Natural killer cell (primary cell): ENCODE measurements around the gene CD48. TPM values are rescaled to one million over a fixed set of nuclear protein-coding genes. Genes with fewer than 3 reads are reported as not detected.
A peak's percentile ranks its signal among the peaks of the same experiment; 100 is the strongest.

Experiments used
- ATAC-seq, 3 donors: fragments of 150-1000 bp in 2 of 3; fragments of 200-7000 bp in 1 of 3; cut with Tn5 transposase; 1 replicate in 1 of 3; 2 replicates in 2 of 3; pipeline ENCODE4 v1.10.0; 2021; ENCODE audit warnings: mild to moderate bottlenecking in 2 of 3, moderate library complexity in 2 of 3
- DNase-seq, 2 donors: peaks; one replicate each; pipeline versions ENCODE4 v3.0.0 to v3.0.0-alpha.2; 2013 to 2021; ENCODE audit warnings: mixed read lengths in 1 of 2
- H3K27ac ChIP-seq: one replicate; pipeline ENCODE4 v1.5.1; 2013; ENCODE audit warnings: mild to moderate bottlenecking, low read length
- H3K27me3 ChIP-seq: one replicate; pipeline ENCODE4 v1.6.1; 2013; ENCODE audit warnings: low read length; ENCODE audit not compliant: control insufficient read depth, insufficient read depth
- H3K36me3 ChIP-seq: one replicate; pipeline ENCODE4 v1.6.1; 2013; ENCODE audit warnings: low read length; ENCODE audit not compliant: control insufficient read depth, insufficient read depth
- H3K4me1 ChIP-seq: one replicate; pipeline ENCODE4 v1.6.1; 2013; ENCODE audit warnings: low read length; ENCODE audit not compliant: control insufficient read depth, insufficient read depth
- H3K4me3 ChIP-seq: one replicate; pipeline ENCODE4 v1.5.1; 2013; ENCODE audit warnings: low read length
- H3K9me3 ChIP-seq: one replicate; pipeline ENCODE4 v1.6.1; 2013; ENCODE audit warnings: low read length; ENCODE audit not compliant: control insufficient read depth, insufficient read depth
- H3K27ac Mint-ChIP-seq, 2 donors: one replicate each; pipeline ENCODE4 v1.8.0; 2022; ENCODE audit warnings: mild to moderate bottlenecking in 2 of 2, mixed read lengths in 2 of 2, moderate library complexity in 1 of 2
- H3K27me3 Mint-ChIP-seq, 2 donors: one replicate each; pipeline ENCODE4 v1.8.0; 2022; ENCODE audit warnings: low read depth in 2 of 2, mixed read lengths in 2 of 2
- H3K36me3 Mint-ChIP-seq: one replicate; pipeline ENCODE4 v1.8.0; 2022; ENCODE audit warnings: mixed read lengths
- H3K4me1 Mint-ChIP-seq, 2 donors: one replicate each; pipeline ENCODE4 v1.8.0; 2022; ENCODE audit warnings: mixed read lengths in 2 of 2
- H3K4me3 Mint-ChIP-seq: one replicate; pipeline ENCODE4 v1.8.0; 2022; ENCODE audit warnings: mild to moderate bottlenecking, moderate library complexity, mixed read lengths
- H3K9me3 Mint-ChIP-seq, 2 donors: one replicate each; pipeline ENCODE4 v1.8.0; 2022; ENCODE audit warnings: mixed read lengths in 2 of 2
- CTCF ChIP-seq: fragments of 200-600 bp; IDR thresholded peaks from one replicate; pipeline ENCODE4 v1.8.0; 2022; ENCODE audit warnings: antibody characterized with exemption
- WGBS: methylation state at CpG from one replicate; pipeline ENCODE4 v1.1.7; 2013; ENCODE audit warnings: missing lambda C conversion rate; ENCODE audit not compliant: insufficient coverage; 5-methylcytosine and 5-hydroxymethylcytosine counted together
- intact Hi-C: fragments of 100-400 bp; cut with micrococcal nuclease; formaldehyde crosslinking; loops from one replicate; pipeline ENCODE4 v1.14.2; 2022
- total RNA-seq, 4 donors: library from RNA; stranded (reverse); fragments of 120-200 nt in 1 of 4; gene quantifications; one replicate each; pipeline versions ENCODE4 v1.2.3 to v1.2.4, GENCODE V29; 2013 to 2022

The CD48 gene
- total RNA-seq, 3 donors from 2014 or later (not counting 1 experiment from before 2014, with no cell fraction given), result 213 to 249 (median 223) TPM

GRCh38 chr1:160634543-160635491 lies 76.8 kb downstream of the CD48 start:
- no peak overlapping the region for H3K4me3 Mint-ChIP-seq
- WGBS, result 95% methylated on average over 14 of the region's 17 CpGs

GRCh38 chr1:160633330-160633903 lies 78.2 kb downstream of the CD48 start:
- DNase-seq, result peak in 1 of 2 donors; percentile 37
- ATAC-seq, result no peak
- TF ChIP-seq CTCF, result no peak
- Mint-ChIP-seq H3K27me3 (peaks cover 6 to 19% of the 10 kb centered on the region in 2 donors), H3K9me3 (no peaks in the 10 kb centered on the region), H3K36me3 (no peaks in the 10 kb centered on the region), H3K27ac (no peak overlapping the region), H3K4me3 (no peak overlapping the region), H3K4me1 (peaks cover 34 to 42% of the 10 kb centered on the region in 2 donors)
- H3K4me1 ChIP-seq, result peaks cover 50% of the 10 kb centered on the region
- H3K27me3 ChIP-seq, result no peaks in the 10 kb centered on the region
- intact Hi-C loops, result no loop called here
- H3K27ac ChIP-seq, result no peak overlapping the region
- no peaks in the 10 kb centered on the region for H3K36me3 ChIP-seq
- no peak overlapping the region for H3K4me3 ChIP-seq
- WGBS, result 96% methylated on average over 2 of the region's 2 CpGs
- no peaks in the 10 kb centered on the region for H3K9me3 ChIP-seq

More at GRCh38 chr1:160634543-160635491, 76.8 kb downstream of the CD48 start:
- H3K9me3 ChIP-seq, result no peaks in the 10 kb centered on the region
- TF ChIP-seq CTCF, result no peak
- H3K27ac ChIP-seq, result no peak overlapping the region
- ATAC-seq (no peak), DNase-seq (no peak)
- H3K9me3 Mint-ChIP-seq, result no peaks in the 10 kb centered on the region
- no peak overlapping the region for H3K27ac Mint-ChIP-seq
- no peaks in the 10 kb centered on the region for H3K36me3 Mint-ChIP-seq
- no peaks in the 10 kb centered on the region for H3K27me3 ChIP-seq
- peaks cover 50% of the 10 kb centered on the region for H3K4me1 ChIP-seq
- intact Hi-C loops, result loop anchor here (5.0 kb wide), 1 partner anchor 72 kb away; no protein-coding TSS in a partner anchor
- no peaks in the 10 kb centered on the region for H3K36me3 ChIP-seq
- H3K4me1 Mint-ChIP-seq, result peaks cover 45 to 48% of the 10 kb centered on the region in 2 donors
- H3K27me3 Mint-ChIP-seq, result peaks cover 4 to 19% of the 10 kb centered on the region in 2 donors
- H3K4me3 ChIP-seq, result no peak overlapping the region

GRCh38 chr1:160631983-160632625 lies 79.5 kb downstream of the CD48 start:
- no peak for TF ChIP-seq CTCF
- Mint-ChIP-seq H3K9me3 (no peaks in the 10 kb centered on the region), H3K4me3 (no peak overlapping the region), H3K27ac (no peak overlapping the region), H3K4me1 (peaks cover 31 to 38% of the 10 kb centered on the region in 2 donors), H3K36me3 (no peaks in the 10 kb centered on the region), H3K27me3 (peaks cover 6 to 20% of the 10 kb centered on the region in 2 donors)
- intact Hi-C loops, result no loop called here
- Histone ChIP-seq H3K36me3 (no peaks in the 10 kb centered on the region), H3K4me3 (no peak overlapping the region), H3K9me3 (no peaks in the 10 kb centered on the region), H3K4me1 (peaks cover 40% of the 10 kb centered on the region), H3K27me3 (no peaks in the 10 kb centered on the region), H3K27ac (no peak overlapping the region)
- DNase-seq, result peak in 1 of 2 donors; percentile 50
- 81% methylated on average over 6 of the region's 6 CpGs for WGBS
- ATAC-seq, result no peak
